GM12878 (cell line): ENCODE data around the gene TIAM1. TPM values are rescaled to one million over a fixed set of nuclear protein-coding genes. Genes with fewer than 3 reads are reported as not detected.

Experiments
- CBFB ChIP-seq: IDR thresholded peaks from 2 replicates; pipeline ENCODE4 v1.6.1; 2016; ENCODE audit warnings: antibody characterized with exemption, low read depth
- FOXM1 ChIP-seq: IDR thresholded peaks from 2 replicates; pipeline ENCODE4 v1.6.1; 2012; ENCODE audit warnings: low read depth, mild to moderate bottlenecking, inconsistent platforms, low read length, moderate library complexity
- POLR2A ChIP-seq: IDR thresholded peaks from 2 replicates; pipeline ENCODE4 v1.6.1; 2011; ENCODE audit warnings: low read depth, mild to moderate bottlenecking, low read length
- RAD21 ChIP-seq: IDR thresholded peaks from 2 replicates; pipeline ENCODE4 v1.6.1; 2011; ENCODE audit warnings: mild to moderate bottlenecking, low read depth, low read length, moderate library complexity; ENCODE audit not compliant: insufficient read depth
- RB1 ChIP-seq: fragments of 450-650 bp; formaldehyde crosslinking; IDR thresholded peaks from 2 replicates; pipeline ENCODE4 v1.6.1; 2017; ENCODE audit warnings: mild to moderate bottlenecking, borderline replicate concordance
- SIX5 ChIP-seq: IDR thresholded peaks from 2 replicates; pipeline ENCODE4 v1.6.1; 2011; ENCODE audit warnings: mild to moderate bottlenecking, low read depth, low read length, moderate library complexity; ENCODE audit not compliant: severe bottlenecking
- WRNIP1 ChIP-seq: IDR thresholded peaks from 2 replicates; pipeline ENCODE4 v1.6.1; 2011; ENCODE audit warnings: low read depth, low read length, improper control_type of control experiment, borderline replicate concordance
- polyA plus RNA-seq, 11 experiments: library from polyadenylated mRNA; depleted of rRNA in 4 of 11; unstranded in 6 of 11; stranded (reverse) in 5 of 11; fragments of >200 nt; fragmentation: Nextera tagmentation in 4 of 11; fragmentation: Illumina TruSeq in 1 of 11; extraction: Ambion mirVana in 4 of 11; extraction: Trizol in 1 of 11; gene quantifications; 1 replicate in 1 of 11; 2 replicates in 10 of 11; pipeline versions ENCODE4 v1.2.1 to v1.2.3, GENCODE V29; 2011 to 2016; ENCODE audit warnings: inconsistent platforms in 2 of 11, missing spikeins in 2 of 11, low read depth in 1 of 11
- total RNA-seq, 4 experiments: library from RNA; depleted of rRNA in 3 of 4; stranded (reverse); fragments of >200 nt in 3 of 4; fragmentation: Illumina TruSeq in 1 of 4; extraction: Trizol in 1 of 4; gene quantifications; 2 replicates each; pipeline versions ENCODE4 v1.2.1 to v1.2.3, GENCODE V29; 2013 to 2021
- TF ChIP-seq, protein P1 (sequence below): fragments of 450-650 bp; IDR thresholded peaks from 2 replicates; pipeline ENCODE4 v1.6.1; 2018; ENCODE audit warnings: mild to moderate bottlenecking, low read depth, moderate library complexity; ENCODE audit not compliant: partially characterized antibody
- TF ChIP-seq, protein P2 (sequence below): fragments of 450-650 bp; IDR thresholded peaks from 2 replicates; pipeline ENCODE4 v1.6.1; 2018; ENCODE audit warnings: borderline replicate concordance, mild to moderate bottlenecking; ENCODE audit not compliant: partially characterized antibody
- TF ChIP-seq, protein P3 (sequence below): fragments of 450-650 bp; formaldehyde crosslinking; IDR thresholded peaks from 2 replicates; pipeline ENCODE4 v1.4.0; 2020; ENCODE audit warnings: mild to moderate bottlenecking, moderate library complexity

TIAM1 gene
- total and polyA plus RNA-seq, 10 of the 15 experiments (the other 5 are each of a cell fraction or from before 2014, with no cell fraction given): 0.31 to 35.9 (median 0.78) TPM

DNA sequence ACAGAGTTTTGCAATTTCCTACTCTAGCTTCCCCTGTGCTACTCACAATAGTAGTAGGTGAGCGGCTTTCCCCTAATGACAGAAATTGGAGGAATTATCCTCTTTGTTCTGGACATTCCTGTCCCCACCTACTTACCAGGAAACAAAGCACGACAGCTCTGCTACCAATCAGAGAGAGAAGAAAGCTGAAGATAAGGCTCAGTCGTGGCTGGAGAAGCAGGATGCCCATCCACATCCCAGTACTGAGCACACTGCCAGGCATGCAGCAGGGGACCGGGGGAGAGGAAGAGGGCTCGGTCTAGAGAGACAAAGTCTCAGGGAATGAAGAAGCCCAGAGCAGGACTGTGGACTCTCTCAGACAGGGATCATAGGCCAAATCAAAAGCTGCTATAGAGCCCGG lies 171.7 kb downstream of the TIAM1 start (continued):
- TF ChIP-seq RAD21 (no peak), POLR2A (no peak), SIX5 (no peak), FOXM1 (no peak), CBFB (no peak), RB1 (no peak), WRNIP1 (no peak)
- TF ChIP-seq, protein P1, sequence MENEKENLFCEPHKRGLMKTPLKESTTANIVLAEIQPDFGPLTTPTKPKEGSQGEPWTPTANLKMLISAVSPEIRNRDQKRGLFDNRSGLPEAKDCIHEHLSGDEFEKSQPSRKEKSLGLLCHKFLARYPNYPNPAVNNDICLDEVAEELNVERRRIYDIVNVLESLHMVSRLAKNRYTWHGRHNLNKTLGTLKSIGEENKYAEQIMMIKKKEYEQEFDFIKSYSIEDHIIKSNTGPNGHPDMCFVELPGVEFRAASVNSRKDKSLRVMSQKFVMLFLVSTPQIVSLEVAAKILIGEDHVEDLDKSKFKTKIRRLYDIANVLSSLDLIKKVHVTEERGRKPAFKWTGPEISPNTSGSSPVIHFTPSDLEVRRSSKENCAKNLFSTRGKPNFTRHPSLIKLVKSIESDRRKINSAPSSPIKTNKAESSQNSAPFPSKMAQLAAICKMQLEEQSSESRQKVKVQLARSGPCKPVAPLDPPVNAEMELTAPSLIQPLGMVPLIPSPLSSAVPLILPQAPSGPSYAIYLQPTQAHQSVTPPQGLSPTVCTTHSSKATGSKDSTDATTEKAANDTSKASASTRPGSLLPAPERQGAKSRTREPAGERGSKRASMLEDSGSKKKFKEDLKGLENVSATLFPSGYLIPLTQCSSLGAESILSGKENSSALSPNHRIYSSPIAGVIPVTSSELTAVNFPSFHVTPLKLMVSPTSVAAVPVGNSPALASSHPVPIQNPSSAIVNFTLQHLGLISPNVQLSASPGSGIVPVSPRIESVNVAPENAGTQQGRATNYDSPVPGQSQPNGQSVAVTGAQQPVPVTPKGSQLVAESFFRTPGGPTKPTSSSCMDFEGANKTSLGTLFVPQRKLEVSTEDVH: no peak
- TF ChIP-seq, protein P2, sequence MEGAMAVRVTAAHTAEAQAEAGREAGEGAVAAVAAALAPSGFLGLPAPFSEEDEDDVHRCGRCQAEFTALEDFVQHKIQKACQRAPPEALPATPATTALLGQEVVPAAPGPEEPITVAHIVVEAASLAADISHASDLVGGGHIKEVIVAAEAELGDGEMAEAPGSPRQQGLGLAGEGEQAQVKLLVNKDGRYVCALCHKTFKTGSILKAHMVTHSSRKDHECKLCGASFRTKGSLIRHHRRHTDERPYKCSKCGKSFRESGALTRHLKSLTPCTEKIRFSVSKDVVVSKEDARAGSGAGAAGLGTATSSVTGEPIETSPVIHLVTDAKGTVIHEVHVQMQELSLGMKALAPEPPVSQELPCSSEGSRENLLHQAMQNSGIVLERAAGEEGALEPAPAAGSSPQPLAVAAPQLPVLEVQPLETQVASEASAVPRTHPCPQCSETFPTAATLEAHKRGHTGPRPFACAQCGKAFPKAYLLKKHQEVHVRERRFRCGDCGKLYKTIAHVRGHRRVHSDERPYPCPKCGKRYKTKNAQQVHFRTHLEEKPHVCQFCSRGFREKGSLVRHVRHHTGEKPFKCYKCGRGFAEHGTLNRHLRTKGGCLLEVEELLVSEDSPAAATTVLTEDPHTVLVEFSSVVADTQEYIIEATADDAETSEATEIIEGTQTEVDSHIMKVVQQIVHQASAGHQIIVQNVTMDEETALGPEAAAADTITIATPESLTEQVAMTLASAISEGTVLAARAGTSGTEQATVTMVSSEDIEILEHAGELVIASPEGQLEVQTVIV: no peak
- TF ChIP-seq, protein P3, sequence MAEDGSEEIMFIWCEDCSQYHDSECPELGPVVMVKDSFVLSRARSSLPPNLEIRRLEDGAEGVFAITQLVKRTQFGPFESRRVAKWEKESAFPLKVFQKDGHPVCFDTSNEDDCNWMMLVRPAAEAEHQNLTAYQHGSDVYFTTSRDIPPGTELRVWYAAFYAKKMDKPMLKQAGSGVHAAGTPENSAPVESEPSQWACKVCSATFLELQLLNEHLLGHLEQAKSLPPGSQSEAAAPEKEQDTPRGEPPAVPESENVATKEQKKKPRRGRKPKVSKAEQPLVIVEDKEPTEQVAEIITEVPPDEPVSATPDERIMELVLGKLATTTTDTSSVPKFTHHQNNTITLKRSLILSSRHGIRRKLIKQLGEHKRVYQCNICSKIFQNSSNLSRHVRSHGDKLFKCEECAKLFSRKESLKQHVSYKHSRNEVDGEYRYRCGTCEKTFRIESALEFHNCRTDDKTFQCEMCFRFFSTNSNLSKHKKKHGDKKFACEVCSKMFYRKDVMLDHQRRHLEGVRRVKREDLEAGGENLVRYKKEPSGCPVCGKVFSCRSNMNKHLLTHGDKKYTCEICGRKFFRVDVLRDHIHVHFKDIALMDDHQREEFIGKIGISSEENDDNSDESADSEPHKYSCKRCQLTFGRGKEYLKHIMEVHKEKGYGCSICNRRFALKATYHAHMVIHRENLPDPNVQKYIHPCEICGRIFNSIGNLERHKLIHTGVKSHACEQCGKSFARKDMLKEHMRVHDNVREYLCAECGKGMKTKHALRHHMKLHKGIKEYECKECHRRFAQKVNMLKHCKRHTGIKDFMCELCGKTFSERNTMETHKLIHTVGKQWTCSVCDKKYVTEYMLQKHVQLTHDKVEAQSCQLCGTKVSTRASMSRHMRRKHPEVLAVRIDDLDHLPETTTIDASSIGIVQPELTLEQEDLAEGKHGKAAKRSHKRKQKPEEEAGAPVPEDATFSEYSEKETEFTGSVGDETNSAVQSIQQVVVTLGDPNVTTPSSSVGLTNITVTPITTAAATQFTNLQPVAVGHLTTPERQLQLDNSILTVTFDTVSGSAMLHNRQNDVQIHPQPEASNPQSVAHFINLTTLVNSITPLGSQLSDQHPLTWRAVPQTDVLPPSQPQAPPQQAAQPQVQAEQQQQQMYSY (CRISPR knock-in tag): no peak
